A549 treated with Mapracorat at 1 μM for 4 hours (cell line): ENCODE results near the gene FADD. TPM values are rescaled to one million over a fixed set of nuclear protein-coding genes. Genes with fewer than 3 reads are reported as not detected.

ENCODE experiments used
- total RNA-seq: library from RNA; stranded (reverse); fragments of 200-300 nt; extraction: Qiagen RNA extraction; gene quantifications from 5 replicates; pipeline ENCODE4 v1.2.3, GENCODE V29; 2022

The FADD gene, protein sequence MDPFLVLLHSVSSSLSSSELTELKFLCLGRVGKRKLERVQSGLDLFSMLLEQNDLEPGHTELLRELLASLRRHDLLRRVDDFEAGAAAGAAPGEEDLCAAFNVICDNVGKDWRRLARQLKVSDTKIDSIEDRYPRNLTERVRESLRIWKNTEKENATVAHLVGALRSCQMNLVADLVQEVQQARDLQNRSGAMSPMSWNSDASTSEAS
- 55.9 to 73.8 TPM (median 69.6 TPM) in 5 replicates for total RNA-seq

DNA sequence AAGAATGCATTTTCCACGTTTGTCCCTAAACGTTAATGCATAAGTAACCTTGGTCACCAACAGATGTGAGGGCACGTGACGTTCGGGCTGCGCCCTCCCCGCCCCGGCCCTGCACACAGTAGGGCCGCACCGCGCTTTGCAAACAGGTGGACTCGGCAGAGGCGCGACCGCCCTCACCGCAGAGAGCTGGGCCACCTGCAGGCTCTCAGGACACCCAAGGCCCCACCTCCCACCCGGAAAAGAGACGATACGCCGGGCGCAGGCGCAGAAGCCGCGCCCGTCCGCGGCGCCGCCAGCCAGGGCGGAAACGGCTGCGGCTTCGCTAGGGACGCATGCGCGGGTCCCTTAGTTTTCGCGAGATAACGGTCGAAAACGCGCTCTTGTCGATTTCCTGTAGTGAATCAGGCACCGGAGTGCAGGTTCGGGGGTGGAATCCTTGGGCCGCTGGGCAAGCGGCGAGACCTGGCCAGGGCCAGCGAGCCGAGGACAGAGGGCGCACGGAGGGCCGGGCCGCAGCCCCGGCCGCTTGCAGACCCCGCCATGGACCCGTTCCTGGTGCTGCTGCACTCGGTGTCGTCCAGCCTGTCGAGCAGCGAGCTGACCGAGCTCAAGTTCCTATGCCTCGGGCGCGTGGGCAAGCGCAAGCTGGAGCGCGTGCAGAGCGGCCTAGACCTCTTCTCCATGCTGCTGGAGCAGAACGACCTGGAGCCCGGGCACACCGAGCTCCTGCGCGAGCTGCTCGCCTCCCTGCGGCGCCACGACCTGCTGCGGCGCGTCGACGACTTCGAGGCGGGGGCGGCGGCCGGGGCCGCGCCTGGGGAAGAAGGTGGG is at the start of gene FADD:
Gene FADD (plus strand): TSS at position 377 of the 831 bp plus-strand sequence. CDS start 164 bp downstream, at position 541.

Other genes with a start within 250 kb of the FADD start
- 1.6 to 2.4 TPM (median 2.2 TPM) in 5 replicates for gene ANO1, start 125.0 kb upstream of the FADD start, total RNA-seq
- gene PPFIA1, start 67.4 kb downstream of the FADD start, total RNA-seq: 24.6 to 30.3 TPM (median 28.1 TPM) in 5 replicates
- gene CTTN, start 195.2 kb downstream of the FADD start, total RNA-seq: 206 to 217 TPM (median 215 TPM) in 5 replicates